Stimulated activated CD4-positive, alpha-beta T cell treated with anti-CD3 and anti-CD28 coated beads, Interleukin-15, amount 100 ng/mL, for 1 hour (primary cell): ENCODE data around the gene DOCK9.

Experiments used
- DNase-seq, 2 donors: peaks; one replicate each; pipeline ENCODE4 v3.0.0-alpha.2; 2020; ENCODE audit warnings: low read depth in 1 of 2, low spot score in 1 of 2

The DOCK9 gene

GRCh38 chr13:98947925-98948324 is 29.9 kb downstream of the DOCK9 start:
- DNase-seq = no peak

GRCh38 chr13:98945863-98946605 is 31.8 kb downstream of the DOCK9 start:
- no peak for DNase-seq

GRCh38 chr13:98944336-98944735 is 33.5 kb downstream of the DOCK9 start:
- no peak for DNase-seq

- no peak for DNase-seq
Measured at GRCh38 chr13:98942997-98943396, 34.9 kb downstream of the DOCK9 start.

- DNase-seq = no peak
Measured at GRCh38 chr13:98942485-98942884, 35.4 kb downstream of the DOCK9 start.

DNA sequence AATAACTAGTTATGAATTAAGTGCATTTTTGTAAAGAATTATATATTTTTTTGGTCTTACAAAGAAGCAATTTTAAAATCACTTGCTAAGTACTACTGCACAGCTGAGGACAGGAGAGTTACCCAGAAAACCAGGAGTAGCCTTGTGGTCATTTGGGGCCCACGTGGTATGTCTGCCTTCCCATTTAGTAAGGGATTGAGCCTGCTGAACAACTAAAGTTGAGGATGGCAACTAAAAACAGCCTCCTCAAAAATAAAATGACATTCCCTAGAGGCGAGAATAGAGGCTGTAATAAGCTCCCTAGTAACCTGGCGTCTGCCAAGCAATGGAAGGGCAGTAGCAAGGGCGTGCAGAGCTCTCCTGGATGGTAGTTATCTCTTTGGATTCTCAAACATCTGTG is 36.3 kb downstream of the DOCK9 start:
- DNase-seq = no peak

- no peak for DNase-seq
Measured at GRCh38 chr13:98941126-98941525, 36.7 kb downstream of the DOCK9 start.

DNA sequence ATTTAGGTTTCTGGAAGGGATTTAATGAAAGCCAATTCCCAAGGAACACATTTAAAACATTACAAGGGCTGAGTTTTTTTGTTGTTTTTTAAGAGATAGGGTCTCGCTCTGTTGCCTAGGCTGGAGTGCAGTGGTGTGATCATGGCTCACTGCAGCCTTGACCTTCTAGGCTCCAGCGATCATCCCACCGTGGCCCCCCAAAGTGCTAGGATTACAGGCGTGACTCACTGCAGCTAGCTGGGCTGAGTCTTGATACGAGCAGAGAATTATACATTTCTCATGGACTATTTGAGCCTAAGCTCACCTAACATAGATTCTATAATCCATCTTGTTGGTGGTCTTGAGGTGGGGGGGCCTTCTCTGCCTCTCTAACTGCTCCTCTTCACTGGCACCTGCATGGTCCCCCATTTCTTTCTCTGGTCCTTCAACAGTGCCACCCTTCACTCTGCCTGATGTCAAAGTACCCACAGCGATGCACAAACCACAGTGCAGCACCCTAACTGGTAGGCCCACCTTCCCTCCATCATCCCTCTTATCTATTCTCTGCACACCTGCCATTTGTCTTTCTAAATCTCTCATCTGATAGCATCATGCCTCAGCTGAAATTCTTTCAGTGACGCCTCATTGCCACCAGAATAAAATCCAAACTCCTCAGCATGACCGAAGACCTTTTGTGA is 37.4 kb downstream of the DOCK9 start:
- no peak for DNase-seq

DNA sequence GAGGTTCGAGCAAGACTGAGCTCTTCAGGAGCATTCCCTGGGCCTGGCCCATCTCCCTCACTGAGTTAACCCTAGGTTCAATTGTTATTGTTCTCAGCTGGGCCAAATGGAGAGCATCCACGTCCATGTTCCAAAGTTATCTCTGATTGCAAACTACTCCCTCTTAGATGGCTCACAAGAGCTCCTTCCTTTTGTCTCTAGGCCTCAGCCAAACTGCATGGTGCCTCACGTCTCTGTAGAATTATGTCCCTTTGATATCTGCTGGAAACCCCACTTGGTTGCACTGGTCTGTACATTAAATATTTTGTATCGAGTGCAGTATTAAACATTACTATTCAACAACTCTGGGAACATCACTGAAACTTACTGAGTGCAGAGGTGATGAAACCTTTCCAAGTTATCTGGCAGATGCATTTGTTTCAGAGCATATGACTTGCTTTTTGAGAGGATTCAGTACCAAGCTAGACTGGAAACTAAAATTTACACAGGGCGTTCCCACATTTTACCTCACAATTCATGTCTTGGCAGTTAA is 38.1 kb downstream of the DOCK9 start:
- DNase-seq = no peak

GRCh38 chr13:98938801-98939200 is 39.1 kb downstream of the DOCK9 start:
- DNase-seq = no peak

DNA sequence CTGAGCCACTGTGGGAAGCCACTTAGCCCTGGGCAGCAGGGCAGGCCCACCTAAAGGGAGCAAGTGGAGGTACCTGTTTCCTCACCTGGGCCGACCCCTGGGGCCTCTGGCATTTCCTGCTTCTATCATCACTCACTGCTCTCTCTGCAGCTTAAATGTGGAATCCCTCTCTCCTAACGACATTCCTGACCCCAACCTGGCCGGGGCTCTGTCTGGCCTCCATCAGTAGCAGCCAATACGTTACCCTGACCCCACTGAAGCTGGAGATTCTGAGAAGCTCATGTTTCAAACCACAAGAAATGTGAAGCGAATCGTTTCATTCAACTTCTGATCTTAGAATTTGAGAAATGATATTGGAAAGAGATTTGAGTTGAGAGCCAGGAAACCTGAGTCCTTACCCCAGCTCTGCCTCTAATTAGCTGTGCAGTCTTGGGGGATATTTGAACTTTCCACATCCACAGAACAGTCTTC is 39.9 kb downstream of the DOCK9 start:
- DNase-seq = no peak

- DNase-seq = no peak
Measured at GRCh38 chr13:98934243-98934642, 43.6 kb downstream of the DOCK9 start.

DNA sequence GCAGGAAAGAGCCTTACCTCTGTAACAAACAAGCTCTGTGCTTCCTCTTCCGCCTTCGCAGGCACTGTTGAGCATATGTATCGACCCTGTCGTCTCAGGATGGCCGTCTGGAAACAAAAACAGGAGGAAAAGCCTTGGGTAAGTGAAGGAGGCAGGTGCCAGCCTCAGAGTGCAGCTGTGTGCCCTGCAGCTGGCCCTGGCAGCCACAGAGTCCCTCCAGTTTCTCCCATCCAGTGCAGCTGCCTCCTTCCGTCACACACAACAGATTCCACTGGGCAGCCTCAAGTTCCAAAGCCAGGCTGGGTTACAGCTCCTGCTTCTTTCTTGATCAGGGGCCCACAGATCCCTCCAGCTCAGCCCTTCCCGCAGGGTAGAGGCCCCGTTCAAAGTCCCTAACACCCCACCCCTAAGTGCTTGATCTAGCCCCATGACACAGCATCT is 47.7 kb downstream of the DOCK9 start:
- DNase-seq = no peak

- no peak for DNase-seq
Measured at GRCh38 chr13:98927951-98928927, 49.6 kb downstream of the DOCK9 start.

DNA sequence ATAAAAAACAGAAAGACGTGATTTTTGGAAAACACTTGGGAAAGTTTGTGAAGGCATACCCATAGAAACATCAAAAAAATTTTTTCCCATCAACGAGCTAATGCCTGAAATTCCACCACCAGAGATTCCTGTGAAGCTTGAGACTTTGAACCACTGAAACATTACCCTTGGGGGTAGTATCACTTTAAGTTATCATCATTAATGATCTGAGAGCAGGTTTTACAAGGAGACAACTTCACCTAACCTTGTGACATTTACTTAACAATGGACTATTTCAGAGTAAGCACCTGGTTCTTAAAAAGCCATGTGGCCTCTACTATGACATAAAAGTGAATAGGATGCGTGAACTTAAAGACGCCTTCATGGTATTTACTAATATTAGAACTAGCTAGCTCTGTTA is 51.9 kb downstream of the DOCK9 start:
- no peak for DNase-seq

DNA sequence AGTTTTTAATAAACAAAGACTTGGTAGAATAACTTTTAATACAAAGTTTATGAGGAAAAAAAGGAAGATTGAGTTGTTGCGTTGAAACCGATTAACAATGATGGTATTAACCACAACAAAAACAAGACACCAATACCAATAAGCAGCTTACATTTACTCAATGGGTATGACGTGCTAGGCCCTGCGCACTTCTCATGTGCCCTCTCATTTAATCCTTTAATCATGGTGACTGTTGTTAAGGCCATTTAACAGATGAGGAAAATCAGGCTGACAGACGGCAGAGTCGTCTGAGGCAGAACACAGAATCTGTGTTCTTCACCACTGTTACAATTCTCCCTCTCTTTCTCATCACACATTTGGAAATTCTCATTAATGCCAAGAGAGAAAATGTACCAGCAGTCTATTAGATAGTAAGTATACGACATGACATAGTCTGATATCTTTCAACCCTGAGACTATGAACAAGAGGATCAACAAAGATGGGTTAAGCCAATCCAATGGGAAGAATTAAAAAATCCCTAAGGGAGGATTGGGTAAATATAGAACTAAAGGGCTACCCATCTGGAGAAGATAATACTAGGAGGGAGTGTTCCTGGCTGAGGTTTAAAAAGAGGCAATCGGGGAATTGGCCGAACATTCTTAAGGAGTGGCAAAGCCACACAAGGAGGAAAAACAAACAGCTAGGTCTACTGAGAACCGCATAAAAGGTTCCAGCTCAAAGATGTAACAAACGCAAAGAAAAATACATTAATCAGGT is 54.0 kb downstream of the DOCK9 start:
- DNase-seq = no peak

GRCh38 chr13:98922306-98922705 is 55.6 kb downstream of the DOCK9 start:
- DNase-seq = no peak

GRCh38 chr13:98921786-98922185 is 56.1 kb downstream of the DOCK9 start:
- no peak for DNase-seq

- no peak for DNase-seq
Measured at GRCh38 chr13:98921015-98921580, 56.8 kb downstream of the DOCK9 start.

- DNase-seq = no peak
Measured at GRCh38 chr13:98919566-98919965, 58.3 kb downstream of the DOCK9 start.
